Cardiac muscle cell (in vitro differentiated cells and primary cell): ENCODE measurements around the gene WASL. TPM values are rescaled to one million over a fixed set of nuclear protein-coding genes. Genes with fewer than 3 reads are reported as not detected.

Source experiments
- polyA plus RNA-seq: library from polyadenylated mRNA; unstranded; fragments of >200 nt; fragmentation: Nextera tagmentation; extraction: Ambion mirVana; gene quantifications from 2 replicates; pipeline ENCODE4 v1.2.1, GENCODE V29; 2016
- total RNA-seq: library from RNA; depleted of rRNA; stranded (reverse); fragments of >200 nt; gene quantifications from 2 replicates; pipeline ENCODE4 v1.2.3, GENCODE V29; 2016

The WASL gene
- total and polyA plus RNA-seq, 2 experiments from 2014 or later: 25.7 to 36.8 TPM

Other genes with a start within 250 kb of the WASL start
- 1.2 and 3.5 TPM in 2 replicates for gene IQUB, start 214.4 kb downstream of the WASL start, total RNA-seq
- gene IQUB, start 214.4 kb downstream of the WASL start, polyA plus RNA-seq: 0.20 and 1.1 TPM in 2 replicates
- 63.9 and 64.0 TPM in 2 replicates for gene NDUFA5, start 191.2 kb downstream of the WASL start, total RNA-seq
- gene NDUFA5, start 191.2 kb downstream of the WASL start, polyA plus RNA-seq: 216 and 217 TPM in 2 replicates
- gene ASB15, start 147.2 kb downstream of the WASL start, total RNA-seq: not detected in 2 replicates
- gene ASB15, start 147.2 kb downstream of the WASL start, polyA plus RNA-seq: not detected in 2 replicates
- gene LMOD2, start 93.1 kb downstream of the WASL start, total RNA-seq: 19.7 and 24.3 TPM in 2 replicates
- 13.6 and 19.8 TPM in 2 replicates for gene LMOD2, start 93.1 kb downstream of the WASL start, polyA plus RNA-seq
- gene HYAL4, start 96.2 kb upstream of the WASL start, total RNA-seq: not detected in 2 replicates
- gene HYAL4, start 96.2 kb upstream of the WASL start, polyA plus RNA-seq: not detected in 2 replicates
- not detected in 2 replicates for gene SPAM1, start 176.2 kb upstream of the WASL start, total RNA-seq
- gene SPAM1, start 176.2 kb upstream of the WASL start, polyA plus RNA-seq: not detected in 2 replicates